ENCODE results near the gene FAM221B.

The FAM221B gene

DNA sequence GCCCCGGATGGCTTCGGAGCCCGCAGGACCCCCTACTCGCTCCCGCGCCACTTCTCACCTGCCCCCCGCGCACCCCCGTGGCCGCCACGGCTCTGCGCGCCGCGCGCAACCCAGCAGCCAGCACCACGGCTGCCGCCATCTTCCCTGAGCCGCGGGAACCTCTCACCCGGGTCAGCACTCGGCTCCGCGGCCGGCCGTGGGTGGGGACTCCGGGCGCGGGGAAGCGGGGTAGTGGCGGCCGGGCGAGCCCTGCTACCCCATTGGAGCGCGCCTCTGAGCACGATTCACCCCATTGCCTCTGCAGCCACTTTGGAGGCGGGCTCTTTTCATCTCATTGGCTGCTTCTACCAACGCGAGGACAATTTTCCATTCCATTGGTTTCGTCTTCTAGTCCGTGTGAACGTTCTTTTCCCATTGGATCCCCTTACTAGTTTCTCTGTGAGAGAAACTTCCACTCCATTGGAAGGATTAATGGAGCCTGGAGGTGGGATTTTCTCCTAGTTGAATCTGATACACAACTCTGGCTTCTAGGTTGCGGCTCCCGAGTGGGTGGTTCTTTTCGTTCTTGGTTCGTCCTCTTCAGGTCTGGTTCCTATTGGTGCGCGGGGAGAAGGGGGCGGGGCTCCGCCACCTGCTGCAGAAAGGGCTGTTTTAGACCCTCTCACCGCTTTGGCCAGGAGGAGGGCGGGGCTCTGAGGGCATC lies 13.5 kb downstream of the FAM221B start, which contains the start of gene HINT2:
HINT2 (minus strand) TSS at position 202 of the 703 bp plus-strand sequence; CDS start at position 139, 63 bp downstream.
- peak; percentile 87 to 97 (median 95) for DNase-seq

DNA sequence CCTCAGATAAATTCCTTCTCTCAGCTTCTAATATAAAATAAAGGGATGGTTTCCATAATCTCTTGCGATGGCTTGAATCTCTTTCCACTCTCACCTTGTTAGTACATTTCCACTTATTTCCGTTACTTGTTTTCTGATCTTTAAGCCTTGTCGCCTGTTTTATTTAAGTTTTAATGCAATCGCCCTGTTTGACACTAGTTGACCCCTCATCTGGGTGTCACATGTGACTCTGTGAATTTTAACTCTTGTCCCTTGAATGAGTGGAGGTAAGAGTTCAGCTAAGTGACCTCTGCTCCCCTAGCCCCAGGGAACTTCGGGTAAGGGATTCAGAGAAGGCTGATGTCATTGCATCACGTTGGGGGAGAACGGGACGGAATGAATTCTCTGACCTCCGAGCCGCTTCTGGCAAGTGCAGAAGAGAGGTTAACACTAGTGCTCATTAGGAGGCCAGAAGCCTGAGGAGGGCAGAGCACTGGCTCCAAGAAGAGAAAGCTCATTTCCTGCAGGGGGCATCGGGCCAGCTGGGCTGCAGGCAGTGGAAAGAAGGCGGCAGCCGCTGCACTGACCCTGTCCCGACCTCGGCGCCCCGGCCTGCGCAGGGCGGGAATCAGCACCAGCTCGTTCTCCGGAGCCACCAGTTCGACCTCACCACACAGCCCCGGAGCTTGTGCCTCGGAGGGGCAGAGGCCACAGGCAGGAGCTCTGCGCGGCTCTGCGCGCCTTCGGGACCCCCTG lies 14.3 kb downstream of the FAM221B start:
- DNase-seq = peak in 1 of 6 experiments; percentile 43

DNA sequence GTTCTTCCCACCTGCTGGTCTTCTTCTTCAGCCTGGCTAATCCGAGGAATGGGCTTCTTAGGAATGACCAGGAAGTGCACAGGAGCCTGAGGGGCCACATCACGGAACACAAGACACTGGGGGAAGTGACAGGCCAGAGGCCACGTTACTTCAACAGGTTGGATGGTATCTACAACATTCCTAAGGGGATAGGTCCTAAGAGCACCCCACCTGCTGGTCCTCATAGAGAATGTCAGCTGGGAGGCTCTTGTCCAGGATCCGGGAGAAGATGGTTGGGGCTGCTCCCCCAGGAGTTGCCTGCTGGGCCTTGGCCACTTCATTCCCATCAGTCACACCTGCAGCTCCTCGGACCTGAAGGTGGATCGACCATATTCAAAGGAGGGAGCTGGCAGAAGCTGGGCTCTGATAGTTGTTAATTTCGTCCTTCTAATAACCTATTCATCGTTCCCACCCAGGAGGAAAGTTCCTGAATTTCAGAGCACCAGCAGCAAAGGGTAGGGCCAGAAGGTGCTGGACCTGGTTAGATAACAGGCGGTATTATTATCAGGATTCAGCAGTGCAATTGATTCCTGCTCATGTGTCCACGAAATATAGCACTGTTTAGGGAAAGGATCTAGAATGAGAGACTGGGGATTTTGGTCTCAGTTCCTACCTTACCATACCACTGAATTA lies 15.0 kb downstream of the FAM221B start:
- no peak for DNase-seq

DNA sequence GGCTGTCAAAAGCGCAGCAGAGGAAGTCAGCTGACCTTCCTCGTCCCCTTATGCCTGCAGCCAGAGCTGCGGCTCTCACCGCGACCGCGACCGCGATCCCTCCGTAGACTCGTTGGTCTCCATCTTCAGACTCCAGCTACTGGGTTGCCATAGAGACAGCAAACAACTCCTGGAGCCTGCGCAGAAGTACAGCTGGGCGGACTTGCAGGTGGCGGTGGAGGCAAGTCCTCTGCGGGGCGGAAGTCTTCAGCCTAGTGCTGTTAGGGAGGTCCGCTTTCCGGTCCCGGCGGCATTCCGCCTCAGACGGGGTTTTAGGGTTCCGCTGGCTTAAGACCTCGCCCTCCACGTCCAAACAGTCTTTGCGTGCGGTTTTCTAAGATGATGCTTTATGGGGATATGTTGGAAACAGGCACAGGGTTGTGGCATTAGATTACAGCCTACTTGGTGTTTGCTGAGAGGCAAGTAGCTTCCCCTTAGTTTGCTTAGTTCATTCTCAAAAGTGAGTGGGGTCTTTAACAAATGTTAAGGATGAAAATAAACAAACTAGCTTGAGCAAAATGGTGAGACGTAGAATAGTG lies 16.4 kb downstream of the FAM221B start, which contains the start of gene SPAG8:
SPAG8 (minus strand) TSS at position 238 of the 578 bp plus-strand sequence; CDS start at position 123, 115 bp downstream.
- DNase-seq = peak; percentile 88 to 95 (median 94)

DNA sequence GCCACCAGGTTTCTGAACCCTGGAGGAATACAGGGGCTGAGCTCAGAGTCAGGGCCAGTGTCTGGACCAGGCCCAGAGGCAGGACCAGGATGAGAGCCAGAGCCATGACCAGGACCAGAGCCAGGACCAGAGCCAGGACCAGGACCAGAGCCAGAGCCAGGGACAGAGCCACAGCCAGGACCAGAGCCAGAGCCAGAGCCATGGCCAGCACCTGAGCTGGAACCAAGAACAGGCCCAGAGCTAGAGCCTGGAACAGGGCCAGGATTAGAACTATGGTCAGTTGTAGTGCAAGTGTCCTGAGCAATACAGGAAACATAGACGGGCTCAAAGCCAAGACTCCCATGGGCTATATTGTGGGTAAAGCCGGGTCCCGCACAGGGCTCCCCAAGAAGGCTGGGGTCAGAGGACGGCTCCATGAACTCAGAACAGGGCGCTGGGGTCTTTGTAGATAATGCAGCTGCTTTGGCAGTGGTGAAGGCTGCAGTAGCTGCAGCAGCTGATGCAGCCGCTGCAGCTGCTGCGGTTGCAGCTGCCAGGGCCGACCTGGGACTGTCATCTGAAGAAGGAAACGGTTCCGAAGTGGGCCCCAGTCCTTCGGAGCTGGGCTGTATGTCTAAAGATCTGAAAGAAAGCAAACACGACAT lies 17.0 kb downstream of the FAM221B start:
- DNase-seq = no peak

DNA sequence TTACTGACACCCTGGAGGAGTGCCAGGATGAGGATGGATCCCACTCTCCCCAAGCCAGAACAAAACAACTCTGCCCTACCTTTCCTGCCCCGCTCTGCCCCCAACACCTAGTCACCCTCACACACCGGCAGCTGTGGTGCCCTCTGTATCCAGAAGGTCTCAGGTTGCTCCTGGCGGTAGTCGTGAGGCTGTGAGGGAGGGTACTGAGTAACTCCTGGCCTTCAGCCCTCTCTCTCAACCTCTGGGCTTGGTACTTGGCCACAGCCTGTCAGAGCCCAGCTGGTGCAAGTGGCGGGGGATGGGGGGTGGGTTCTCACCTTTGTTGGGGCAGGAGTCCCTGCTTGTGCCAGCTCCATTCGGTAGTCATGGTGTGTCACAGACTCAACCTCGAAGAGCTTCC lies 18.4 kb downstream of the FAM221B start:
- no peak for DNase-seq

DNA sequence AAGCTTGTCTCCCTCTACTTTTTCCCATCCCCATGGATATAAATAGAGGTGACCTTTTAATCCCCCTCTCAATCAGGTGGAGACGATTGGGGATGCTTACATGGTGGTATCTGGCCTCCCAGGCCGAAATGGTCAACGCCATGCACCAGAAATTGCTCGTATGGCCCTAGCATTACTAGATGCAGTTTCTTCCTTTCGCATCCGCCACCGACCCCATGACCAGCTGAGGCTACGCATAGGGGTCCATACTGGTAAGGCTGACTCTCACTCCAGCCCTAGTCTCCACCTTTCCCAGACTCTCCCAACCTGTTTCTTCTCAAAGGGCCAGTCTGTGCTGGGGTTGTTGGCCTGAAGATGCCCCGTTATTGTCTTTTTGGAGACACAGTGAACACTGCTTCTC lies 20.1 kb downstream of the FAM221B start:
- DNase-seq = no peak

DNA sequence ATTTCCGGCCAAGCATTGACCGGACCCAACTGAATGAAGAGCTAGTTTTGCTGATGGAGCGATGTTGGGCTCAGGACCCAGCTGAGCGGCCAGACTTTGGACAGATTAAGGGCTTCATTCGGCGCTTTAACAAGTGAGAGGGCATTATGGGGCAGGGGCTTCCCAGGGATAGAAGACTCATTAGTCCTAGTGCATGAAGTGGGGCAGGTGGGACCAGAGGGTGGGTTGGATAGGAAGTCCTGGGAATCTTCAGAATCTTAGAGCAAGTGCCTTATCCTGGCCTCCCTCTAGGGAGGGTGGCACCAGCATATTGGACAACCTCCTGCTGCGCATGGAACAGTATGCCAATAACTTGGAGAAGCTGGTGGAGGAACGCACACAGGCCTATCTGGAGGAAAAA lies 22.4 kb downstream of the FAM221B start:
- no peak for DNase-seq

DNA sequence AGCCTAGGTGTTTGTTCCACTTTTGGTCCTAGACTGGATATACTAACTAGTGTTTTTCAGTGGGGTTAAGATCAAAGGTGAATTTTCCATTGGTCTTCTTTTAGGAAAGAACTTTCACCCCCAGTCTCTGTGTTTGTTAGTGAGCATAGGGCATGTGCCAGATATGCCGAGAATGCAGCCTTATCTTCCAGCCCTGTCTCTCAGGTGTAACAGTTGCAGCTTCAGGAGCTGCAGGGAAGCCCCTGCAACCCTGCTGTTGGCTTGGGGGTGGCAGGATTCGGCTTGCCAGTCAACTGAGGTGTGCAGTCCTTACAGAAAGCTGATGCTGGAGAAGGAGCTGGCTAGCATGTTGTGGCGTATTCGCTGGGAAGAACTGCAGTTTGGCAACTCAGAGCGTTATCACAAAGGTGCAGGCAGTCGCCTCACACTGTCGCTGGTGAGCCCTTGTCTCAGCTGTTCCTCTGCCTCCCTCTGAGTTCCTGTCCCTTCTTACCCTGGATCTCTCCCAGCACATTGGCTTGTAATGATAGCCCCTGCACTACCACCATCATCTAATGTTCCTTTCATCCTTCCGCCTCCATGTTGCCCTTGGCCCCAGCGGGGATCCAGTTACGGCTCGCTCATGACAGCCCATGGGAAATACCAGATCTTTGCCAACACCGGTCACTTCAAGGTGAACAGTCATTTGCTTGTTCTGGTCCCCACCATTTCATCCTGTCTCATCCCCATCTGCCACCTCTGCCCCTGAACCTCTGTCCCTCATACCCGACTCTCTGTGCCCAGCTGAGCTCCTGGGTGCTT lies 27.0 kb downstream of the FAM221B start:
- no peak for DNase-seq

DNA sequence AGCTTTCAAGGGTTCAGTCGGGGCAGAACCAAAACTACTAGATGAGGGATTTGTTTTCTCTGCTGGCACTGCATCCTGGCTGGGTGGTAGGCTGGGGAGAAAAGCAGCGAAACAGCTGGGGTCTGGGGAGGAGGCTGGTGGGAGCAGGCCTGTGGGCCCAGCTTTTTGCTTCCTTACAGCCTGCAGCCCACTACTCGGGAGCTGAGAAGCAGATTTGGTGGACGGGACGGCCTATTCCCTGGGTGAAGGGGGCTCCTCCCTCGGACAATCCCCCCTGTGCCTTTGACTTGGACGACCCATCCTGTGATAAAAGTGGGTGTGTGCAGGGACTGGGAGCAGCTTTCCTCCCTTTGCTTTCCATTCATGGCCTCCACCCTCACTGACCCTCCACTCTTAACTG lies 28.0 kb downstream of the FAM221B start:
- DNase-seq = no peak

DNA sequence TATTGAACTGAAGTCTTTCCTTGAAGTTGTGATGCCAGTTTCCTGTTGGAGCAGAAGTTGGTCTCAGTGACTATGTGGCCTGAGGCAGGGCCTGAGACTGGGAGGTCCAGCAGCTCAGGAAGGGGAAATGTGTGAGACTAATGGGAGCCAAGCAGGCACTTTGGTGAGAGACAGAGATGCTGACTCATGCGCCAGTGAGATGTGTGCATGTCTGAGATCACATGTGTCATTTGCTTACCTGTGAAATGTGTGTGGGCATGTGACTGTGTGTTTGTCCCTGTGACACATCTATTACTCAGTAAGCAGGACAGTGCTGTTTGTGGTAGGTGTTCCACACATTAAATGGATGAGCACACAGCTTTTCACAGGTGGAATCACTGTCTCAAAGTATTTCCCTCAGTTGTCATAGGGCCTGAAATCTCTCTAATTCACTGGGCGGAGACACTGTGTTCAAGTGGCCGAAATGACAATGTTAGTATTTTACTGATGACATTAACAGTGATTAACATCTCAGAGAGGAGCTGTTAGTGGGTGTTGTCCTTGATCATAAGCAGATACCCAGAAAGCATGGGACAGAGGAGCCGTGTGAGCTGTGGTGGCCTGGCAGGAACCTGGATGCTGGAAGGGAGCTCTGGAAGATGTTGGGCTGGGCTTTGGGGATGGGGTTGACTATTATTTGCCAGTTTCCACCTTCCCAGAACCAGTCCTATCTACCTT lies 29.7 kb downstream of the FAM221B start:
- no peak for DNase-seq

DNA sequence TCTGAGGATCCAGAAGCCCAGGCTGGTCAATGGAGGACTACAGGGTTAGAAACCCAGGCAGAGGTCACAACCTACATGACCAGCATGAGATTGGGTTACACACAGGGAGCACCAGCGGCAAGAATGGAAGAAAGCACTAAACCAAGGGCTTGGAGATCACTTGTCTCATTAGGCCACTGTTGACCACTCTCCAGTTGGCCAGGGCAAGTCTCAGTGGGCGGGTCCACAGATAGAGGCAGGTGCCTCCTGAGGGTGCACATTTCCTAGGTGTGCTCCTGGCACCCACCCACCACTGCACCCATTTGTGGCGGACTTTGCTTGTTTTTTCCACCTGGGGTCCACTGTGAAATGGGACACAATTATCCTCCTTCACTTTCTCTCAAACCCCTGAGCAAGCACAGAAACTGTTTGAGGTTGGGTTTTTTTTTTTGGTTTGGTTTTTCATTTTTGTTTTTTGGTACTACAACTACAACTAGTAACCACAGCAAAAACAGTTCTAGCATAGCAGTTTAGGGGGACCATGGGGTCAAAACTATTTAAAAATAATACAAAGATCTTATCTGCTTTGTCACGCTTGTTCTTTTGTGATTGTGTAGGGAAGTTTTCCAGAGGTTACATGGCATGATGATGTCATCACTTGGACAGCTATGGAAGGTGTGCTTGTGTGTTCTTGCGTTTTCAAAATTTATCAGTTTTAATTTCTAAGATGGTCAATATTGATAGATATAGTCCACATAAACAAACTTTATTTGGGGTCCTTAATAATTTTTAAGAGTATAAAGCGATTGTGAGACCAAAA lies 31.0 kb downstream of the FAM221B start:
- no peak for DNase-seq

DNA sequence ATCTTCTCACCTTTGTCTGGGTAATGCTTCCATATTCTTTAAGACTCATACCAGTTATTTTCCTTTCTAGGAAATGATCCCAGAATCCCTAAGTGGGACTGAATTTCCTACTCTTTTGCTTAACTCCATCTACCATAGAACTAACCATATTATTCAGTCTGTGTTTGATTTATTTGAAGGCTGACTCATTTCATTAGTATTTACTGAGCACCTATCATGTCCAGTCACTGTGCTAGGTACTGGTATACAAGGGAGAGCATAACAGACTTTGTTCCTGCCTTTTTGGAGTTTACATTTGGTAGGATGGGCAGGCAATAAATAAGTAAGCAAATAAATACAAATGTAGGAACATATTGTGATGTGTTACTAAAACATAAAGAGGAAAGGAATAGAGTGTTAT lies 32.8 kb downstream of the FAM221B start:
- no peak for DNase-seq

DNA sequence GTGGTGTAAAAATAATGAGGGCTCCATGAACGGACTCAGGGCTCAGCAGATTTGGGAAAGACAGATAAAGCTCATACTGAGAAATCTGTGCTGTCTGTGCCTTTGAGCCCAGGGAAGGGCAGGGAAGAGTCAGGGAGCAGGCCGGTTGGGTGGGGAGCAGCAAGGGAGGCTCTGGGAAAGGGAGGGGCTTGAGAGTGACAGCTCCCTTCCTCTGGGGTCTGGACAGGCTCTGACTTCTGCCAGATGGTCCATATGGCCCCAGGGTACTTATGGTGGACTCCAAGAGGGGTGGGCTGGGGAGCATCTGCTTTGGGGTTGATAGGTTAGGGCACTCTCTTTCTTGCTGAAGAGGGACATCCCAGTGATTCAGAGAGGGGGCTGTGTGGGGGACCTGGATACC lies 35.1 kb downstream of the FAM221B start:
- no peak for DNase-seq

DNA sequence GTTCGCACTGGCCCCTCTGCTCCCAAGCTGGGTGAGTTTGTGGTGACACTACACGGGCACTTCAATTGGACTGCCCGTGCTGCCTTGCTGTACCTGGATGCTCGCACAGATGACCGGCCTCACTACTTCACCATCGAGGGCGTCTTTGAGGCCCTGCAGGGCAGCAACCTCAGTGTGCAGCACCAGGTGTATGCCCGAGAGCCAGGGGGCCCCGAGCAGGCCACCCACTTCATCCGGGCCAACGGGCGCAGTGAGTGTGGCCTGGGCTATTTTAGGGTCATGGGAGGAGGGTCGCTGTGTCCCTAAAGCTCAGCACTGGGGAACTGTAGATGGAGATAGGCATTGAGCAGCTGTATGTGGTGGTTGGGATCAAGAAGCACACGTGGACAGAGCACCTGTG lies 35.7 kb downstream of the FAM221B start:
- no peak for DNase-seq

DNA sequence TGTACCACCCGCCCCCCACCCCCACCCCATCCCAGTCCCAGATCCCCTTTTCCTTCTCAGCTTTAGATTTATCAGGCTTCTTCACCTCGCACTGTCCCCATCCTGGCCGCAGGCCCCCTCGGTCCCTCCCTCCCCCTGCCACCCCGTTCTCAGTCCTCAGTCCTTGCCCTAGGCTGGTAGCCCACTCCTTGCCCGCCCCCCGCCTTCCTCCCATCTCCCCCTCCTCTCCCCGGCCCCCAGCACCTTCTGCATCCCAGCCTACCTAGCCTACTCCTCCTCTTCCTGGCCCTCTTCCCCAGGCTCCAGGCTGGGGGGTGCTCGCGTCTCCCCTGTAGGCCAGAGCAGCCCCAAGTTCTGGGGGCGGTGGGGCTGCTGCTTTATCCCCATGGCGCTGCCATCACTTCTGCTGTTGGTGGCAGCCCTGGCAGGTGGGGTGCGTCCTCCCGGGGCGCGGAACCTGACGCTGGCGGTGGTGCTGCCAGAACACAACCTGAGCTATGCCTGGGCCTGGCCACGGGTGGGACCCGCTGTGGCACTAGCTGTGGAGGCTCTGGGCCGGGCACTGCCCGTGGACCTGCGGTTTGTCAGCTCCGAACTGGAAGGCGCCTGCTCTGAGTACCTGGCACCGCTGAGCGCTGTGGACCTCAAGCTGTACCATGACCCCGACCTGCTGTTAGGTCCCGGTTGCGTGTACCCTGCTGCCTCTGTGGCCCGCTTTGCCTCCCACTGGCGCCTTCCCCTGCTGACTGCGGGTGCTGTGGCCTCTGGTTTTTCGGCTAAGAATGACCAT lies 36.3 kb downstream of the FAM221B start:
- DNase-seq = no peak

DNA sequence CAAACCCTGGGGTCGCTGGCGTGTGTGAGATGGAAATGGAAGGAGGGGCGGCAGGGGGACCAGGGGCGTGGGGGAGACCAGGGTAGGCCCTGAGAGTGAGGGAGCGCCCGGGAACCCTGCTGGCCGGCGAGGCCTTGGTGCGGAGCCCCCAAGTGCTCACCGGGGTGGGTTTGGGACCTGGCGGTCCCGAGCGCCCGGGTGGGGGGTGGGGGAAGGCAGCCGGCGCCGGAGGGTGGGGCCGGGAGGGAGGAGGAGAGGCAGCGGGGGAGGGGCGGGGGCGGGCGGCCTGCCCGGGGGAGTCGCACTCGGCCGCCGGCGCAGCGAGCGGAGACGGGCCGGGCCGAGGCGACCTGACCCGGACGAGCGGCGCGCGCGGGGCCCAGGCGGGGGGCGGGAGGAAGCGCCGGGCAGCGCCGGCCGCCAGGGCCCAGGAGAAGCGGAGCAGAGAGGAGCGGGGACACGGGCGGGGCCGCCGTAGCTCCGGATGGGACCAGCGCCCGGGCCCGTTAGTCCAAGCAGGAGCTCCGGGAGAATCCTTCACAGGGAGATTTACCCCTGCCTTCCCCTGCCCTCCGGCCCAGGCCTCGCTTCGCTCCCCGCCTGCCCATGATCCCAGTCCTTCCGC lies 37.1 kb downstream of the FAM221B start, which contains the start of gene NPR2:
NPR2 (plus strand) TSS at position 295 of the 625 bp plus-strand sequence. CDS start 818 bp downstream, outside the sequence.
- no peak for DNase-seq

DNA sequence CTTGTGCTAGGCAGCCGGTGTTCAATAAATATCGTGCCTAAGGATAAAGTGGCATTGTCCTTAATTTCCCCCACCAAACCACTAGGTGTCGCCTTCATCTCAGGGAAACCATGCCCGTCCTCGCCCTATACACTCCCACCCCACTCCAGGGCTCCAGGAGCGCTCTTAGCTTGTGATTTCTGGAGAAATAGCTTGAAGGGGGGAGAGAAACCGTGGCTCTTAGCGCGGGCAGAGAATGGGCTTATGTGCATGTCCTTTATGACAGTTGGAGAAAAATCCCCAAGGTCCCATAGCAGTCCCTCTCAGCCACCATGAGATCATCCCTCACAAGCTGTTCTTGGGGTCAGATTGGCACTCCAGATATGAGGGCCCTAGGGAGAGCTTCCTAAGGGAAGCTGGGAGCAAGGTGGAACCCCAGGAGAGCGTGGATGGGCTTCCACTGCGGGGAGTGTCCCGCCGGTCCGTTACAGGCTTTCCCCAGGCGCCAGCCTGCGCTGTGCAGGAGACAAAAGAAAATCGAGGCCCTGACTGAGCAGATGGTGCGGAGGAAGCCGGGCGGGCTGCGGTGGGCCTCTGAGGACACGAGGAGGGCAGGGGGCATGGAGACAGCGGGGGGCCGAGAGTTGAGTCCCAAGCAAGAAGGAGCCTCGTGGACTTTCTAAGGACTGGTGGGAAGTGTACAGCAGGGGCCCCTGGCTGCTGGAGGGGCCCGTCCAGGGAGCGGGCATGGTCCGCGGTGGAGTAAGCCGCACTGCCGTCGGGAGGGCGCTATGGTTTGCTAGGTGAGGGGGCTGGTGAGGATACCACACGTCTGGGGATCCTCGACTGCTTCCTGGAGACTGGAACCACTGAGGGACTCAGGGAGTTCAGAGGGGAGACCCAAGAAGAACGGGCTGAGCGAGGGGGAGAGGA lies 37.9 kb downstream of the FAM221B start:
- peak; percentile 31 to 70 (median 42) for DNase-seq
